ENCODE data around the gene LIF. TPM values are rescaled to one million over a fixed set of nuclear protein-coding genes. Genes with fewer than 3 reads are reported as not detected.
A peak's percentile ranks its signal among the peaks of the same experiment; 100 is the strongest.

The LIF gene
- total and polyA plus RNA-seq, 4 experiments from 2014 or later: 0.26 to 0.58 TPM; not detected in 2

DNA sequence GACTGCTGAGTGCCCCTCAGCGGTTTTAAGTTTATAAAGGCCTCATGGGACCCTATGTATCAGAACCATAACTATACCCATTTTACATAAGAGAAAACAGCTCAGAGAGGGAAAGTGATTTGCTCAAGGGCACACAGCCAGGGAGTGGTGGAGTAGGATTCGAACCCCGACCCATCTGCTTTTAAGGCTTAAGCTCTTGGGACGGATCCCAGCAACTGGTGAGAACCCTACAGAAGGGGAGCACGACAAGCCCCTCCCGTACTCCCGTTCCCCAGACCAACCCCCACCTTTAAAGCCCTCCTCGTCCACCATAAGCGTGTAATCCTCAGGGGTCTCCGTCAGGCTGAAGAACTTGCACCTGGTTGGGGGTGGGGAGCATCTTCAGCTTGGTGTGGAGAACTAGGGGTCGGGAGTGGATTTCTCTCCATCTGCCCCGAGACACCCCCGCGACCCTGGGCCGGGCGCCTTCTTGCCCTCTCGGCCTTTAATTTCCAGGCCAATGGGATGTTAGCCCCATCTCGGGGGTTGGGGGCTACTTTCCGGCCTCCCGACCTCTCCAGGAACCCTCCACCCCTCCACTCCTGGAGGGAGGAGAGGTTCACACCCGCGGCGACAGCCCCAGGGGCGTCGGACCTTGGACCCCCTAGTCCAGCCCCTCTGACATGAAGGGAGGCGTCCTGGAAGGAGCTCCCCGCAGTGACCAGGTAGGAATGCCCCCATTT, 42.0 kb upstream of the LIF start:
- peaks cover 16 to 26% of the 10 kb centered on the region in 2 donors for H3K36me3 Mint-ChIP-seq
- peaks cover 16% of the 10 kb centered on the region for H3K36me3 ChIP-seq (ENCODE audit: insufficient read depth, low read length)
- H3K27ac ChIP-seq (ENCODE audit: low read depth, low read length): peak overlapping the region; percentile 68
- peaks cover 21 to 48% (median 30%) of the 10 kb centered on the region in 4 donors for H3K4me1 Mint-ChIP-seq
- peaks cover 41% of the 10 kb centered on the region for H3K4me1 ChIP-seq (ENCODE audit: insufficient read depth, low read length)
- DNase-seq: peak in 1 of 5 donors; percentile 37
- H3K9me3 ChIP-seq (ENCODE audit: control insufficient read depth in 1 of 2, low read length in 2 of 2): no peaks in the 10 kb centered on the region
- H3K4me3 Mint-ChIP-seq: peak overlapping the region; percentile 80 to 94 (median 90)
- CTCF ChIA-PET (ENCODE audit: partially characterized antibody): interaction anchor here (0.6 to 11.1 kb wide), 38 partner anchors 7 to 871 kb away, joined by 3 to 392 read pairs (median 7); partner anchors contain the start of genes CCDC157, RNF215, SEC14L2 and SF3A1
- peak overlapping the region; percentile 47 to 66 for H3K4me3 ChIP-seq (ENCODE audit: low read length in 2 of 2)
- intact Hi-C loops (cut with micrococcal nuclease): loop anchor here (1.0 to 2.0 kb wide), 5 partner anchors 18 to 196 kb away; partner anchors contain the start of genes SF3A1 and TBC1D10A
- POLR2A ChIA-PET (ENCODE audit: partially characterized antibody): interaction anchor here (0.5 to 15.0 kb wide), 30 partner anchors 10 to 1002 kb away, joined by 3 to 333 read pairs (median 6); partner anchors contain the start of genes CCDC157, MTFP1, OSM and RNF215
- H3K27ac Mint-ChIP-seq: peak overlapping the region; percentile 80 to 95 (median 91)
- no peaks in the 10 kb centered on the region for H3K27me3 ChIP-seq (ENCODE audit: insufficient read depth, low read length)
- H3K9me3 Mint-ChIP-seq: no peaks in the 10 kb centered on the region
- H3K27me3 Mint-ChIP-seq: no peaks in the 10 kb centered on the region

DNA sequence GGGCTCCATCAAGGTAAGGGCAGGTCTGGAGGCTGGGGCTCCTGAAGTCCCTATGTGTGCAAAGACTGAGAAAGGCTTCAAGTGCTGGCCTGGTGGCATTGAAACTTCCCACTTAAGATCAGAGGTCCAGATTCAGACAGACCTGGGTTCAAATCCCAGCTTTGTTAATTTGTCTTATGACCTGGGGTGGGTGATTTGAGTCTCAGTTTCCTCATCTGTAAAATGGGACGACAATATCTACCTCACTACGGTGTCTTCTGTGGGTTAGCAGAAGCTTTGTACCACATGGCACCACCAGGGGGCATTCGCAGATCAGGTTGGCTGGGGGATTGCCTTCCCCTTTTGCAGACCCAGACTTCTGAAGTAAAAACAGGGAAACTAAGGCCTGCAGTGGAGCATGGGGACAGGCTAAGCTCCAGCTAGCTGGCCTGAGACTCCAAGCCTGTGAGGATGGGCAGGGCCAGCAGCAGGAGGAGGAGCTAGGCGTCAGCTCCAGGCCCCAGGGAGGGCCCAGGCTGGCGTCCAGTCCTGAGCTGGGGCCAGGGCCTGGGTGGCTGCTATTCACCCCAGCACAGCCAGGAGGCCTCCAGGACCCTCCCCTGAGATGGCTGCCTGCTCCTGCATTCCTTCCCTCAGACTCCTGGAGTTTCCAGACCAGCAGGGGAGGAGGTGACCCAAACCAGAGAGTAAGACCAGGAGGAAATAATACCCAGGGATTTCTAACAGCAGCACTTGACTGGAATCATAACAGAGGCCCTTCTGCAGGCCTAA, 41.3 kb upstream of the LIF start:
- Mint-ChIP-seq H3K27me3 (no peaks in the 10 kb centered on the region), H3K4me3 (peak overlapping the region; percentile 80 to 94 (median 90)), H3K4me1 (peaks cover 21 to 53% (median 34%) of the 10 kb centered on the region in 4 donors), H3K9me3 (no peaks in the 10 kb centered on the region), H3K27ac (peak overlapping the region; percentile 80 to 95 (median 91)), H3K36me3 (peaks cover 10 to 19% of the 10 kb centered on the region in 2 donors)
- POLR2A ChIA-PET (ENCODE audit: partially characterized antibody): interaction anchor here (0.5 to 15.0 kb wide), 21 partner anchors 10 to 1003 kb away, joined by 3 to 333 read pairs (median 9); partner anchors contain the start of genes CCDC157, MTFP1, OSM and RNF215
- DNase-seq: peak; percentile 86 to 89 (median 87)
- no peaks in the 10 kb centered on the region for H3K9me3 ChIP-seq (ENCODE audit: control insufficient read depth in 1 of 2, low read length in 2 of 2)
- CTCF ChIA-PET (ENCODE audit: partially characterized antibody): interaction anchor here (0.6 to 11.1 kb wide), 40 partner anchors 8 to 200 kb away, joined by 3 to 392 read pairs (median 6); partner anchors contain the start of genes CCDC157, RNF215, SEC14L2 and SF3A1
- no peaks in the 10 kb centered on the region for H3K27me3 ChIP-seq (ENCODE audit: insufficient read depth, low read length)
- H3K4me3 ChIP-seq (ENCODE audit: low read length in 2 of 2): no peak overlapping the region
- peaks cover 49% of the 10 kb centered on the region for H3K4me1 ChIP-seq (ENCODE audit: insufficient read depth, low read length)
- peak overlapping the region; percentile 68 for H3K27ac ChIP-seq (ENCODE audit: low read depth, low read length)
- H3K36me3 ChIP-seq (ENCODE audit: insufficient read depth, low read length): peaks cover 9% of the 10 kb centered on the region
- intact Hi-C loops (cut with micrococcal nuclease): loop anchor here (1.0 to 2.0 kb wide), 3 partner anchors 25 to 197 kb away; no protein-coding TSS in a partner anchor

DNA sequence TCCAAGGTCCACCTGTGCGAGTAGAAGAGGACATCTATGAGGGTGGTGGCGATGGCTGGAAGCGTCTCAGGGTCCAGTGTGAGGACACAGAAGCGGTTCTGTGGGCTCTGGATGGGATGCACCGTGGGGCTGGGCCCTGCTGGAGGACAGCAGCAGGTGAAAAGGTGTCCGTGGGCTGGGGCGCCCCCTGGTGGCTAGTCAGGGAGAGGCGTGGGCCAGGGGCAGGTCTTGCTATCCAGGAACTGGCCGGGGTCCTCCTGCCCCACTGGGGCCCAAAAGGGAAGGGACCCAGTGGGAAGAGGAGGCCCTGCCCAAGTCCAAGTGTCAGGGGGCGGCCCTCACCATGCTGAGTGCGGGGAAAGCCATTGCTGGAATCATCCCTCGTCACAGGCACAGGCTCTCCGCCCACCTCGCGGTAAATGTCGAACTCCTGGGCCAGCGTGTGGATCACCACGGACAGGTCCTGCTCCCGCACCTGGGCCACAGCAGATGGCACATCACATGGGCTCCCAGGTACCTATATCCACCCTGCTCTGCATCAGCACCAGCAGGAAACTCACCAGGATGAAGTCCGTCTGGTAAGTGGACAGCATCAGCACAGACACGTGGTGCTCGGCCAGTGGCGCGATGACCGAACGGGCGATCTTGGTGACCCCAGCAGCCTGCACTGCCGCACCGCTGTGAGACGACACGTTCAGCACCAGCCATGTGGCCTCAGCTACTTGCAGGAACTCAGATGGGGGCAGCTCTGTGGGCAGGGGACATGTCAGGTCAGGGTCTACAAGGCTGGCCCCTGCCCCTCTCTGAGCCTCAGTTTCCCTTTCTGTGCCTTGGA, 40.5 kb upstream of the LIF start:
- Mint-ChIP-seq H3K4me3 (peak overlapping the region in 2 of 8 donors; percentile 29 to 46), H3K9me3 (no peaks in the 10 kb centered on the region), H3K27ac (peak overlapping the region; percentile 22 to 94 (median 70)), H3K36me3 (peaks cover 10 to 16% of the 10 kb centered on the region in 2 donors), H3K27me3 (no peaks in the 10 kb centered on the region), H3K4me1 (peaks cover 24 to 60% (median 39%) of the 10 kb centered on the region in 4 donors)
- H3K36me3 ChIP-seq (ENCODE audit: insufficient read depth, low read length): peaks cover 2% of the 10 kb centered on the region
- no peak overlapping the region for H3K4me3 ChIP-seq (ENCODE audit: low read length in 2 of 2)
- H3K27ac ChIP-seq (ENCODE audit: low read depth, low read length): no peak overlapping the region
- DNase-seq: peak; percentile 82 to 85 (median 83)
- peaks cover 57% of the 10 kb centered on the region for H3K4me1 ChIP-seq (ENCODE audit: insufficient read depth, low read length)
- no peaks in the 10 kb centered on the region for H3K27me3 ChIP-seq (ENCODE audit: insufficient read depth, low read length)
- ChIA-PET POLR2A (ENCODE audit: partially characterized antibody) (interaction anchor here (0.7 to 15.0 kb wide), 16 partner anchors 11 to 183 kb away, joined by 3 to 333 read pairs (median 33); partner anchors contain the start of genes CCDC157, OSM, RNF215 and SF3A1), CTCF (ENCODE audit: partially characterized antibody) (interaction anchor here (0.6 to 11.1 kb wide), 33 partner anchors 8 to 201 kb away, joined by 3 to 392 read pairs (median 8); partner anchors contain the start of genes CCDC157, RNF215, SEC14L2 and SF3A1)
- intact Hi-C loops (cut with micrococcal nuclease): loop anchor here (1.0 kb wide), 2 partner anchors 24 to 179 kb away; no protein-coding TSS in a partner anchor
- H3K9me3 ChIP-seq (ENCODE audit: control insufficient read depth in 1 of 2, low read length in 2 of 2): no peaks in the 10 kb centered on the region

DNA sequence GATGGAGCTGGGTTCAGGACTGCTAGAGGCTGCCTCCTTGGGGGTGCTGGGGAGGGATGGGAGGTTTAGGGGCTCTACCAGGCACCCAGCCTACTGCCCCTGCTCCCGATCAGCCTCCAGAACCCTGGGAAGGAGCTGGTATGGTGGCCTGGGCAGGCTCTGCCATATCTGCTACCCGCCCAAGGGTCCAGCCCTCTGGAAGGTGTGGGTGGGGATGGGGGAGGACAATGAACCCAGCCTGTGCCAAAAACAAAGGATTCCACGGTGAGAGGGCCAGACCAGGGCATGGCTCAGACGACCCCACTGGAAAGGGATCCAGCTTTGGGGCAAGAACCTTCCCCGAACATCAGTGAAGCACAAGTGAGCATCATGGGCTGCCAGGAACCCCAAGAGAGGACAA, 39.8 kb upstream of the LIF start:
- peak overlapping the region in 2 of 8 donors; percentile 29 to 46 for H3K4me3 Mint-ChIP-seq
- no peaks in the 10 kb centered on the region for H3K27me3 ChIP-seq (ENCODE audit: insufficient read depth, low read length)
- no peak overlapping the region for H3K4me3 ChIP-seq (ENCODE audit: low read length in 2 of 2)
- no peak for DNase-seq
- POLR2A ChIA-PET (ENCODE audit: partially characterized antibody): interaction anchor here (0.6 to 15.0 kb wide), 7 partner anchors 19 to 178 kb away, joined by 3 to 333 read pairs (median 4); partner anchors contain the start of genes CCDC157, OSM, RNF215 and SF3A1
- H3K36me3 ChIP-seq (ENCODE audit: insufficient read depth, low read length): no peaks in the 10 kb centered on the region
- intact Hi-C loops (cut with micrococcal nuclease): no loop called here
- H3K27ac ChIP-seq (ENCODE audit: low read depth, low read length): no peak overlapping the region
- peak overlapping the region in 3 of 7 donors; percentile 22 to 91 (median 71) for H3K27ac Mint-ChIP-seq
- H3K27me3 Mint-ChIP-seq: no peaks in the 10 kb centered on the region
- CTCF ChIA-PET (ENCODE audit: partially characterized antibody): interaction anchor here (0.6 to 11.1 kb wide), 8 partner anchors 9 to 181 kb away, joined by 3 to 392 read pairs (median 4); partner anchors contain the start of gene RNF215
- peaks cover 22 to 58% (median 40%) of the 10 kb centered on the region in 4 donors for H3K4me1 Mint-ChIP-seq
- H3K9me3 ChIP-seq (ENCODE audit: control insufficient read depth in 1 of 2, low read length in 2 of 2): no peaks in the 10 kb centered on the region
- no peaks in the 10 kb centered on the region for H3K9me3 Mint-ChIP-seq
- peaks cover 10 to 11% of the 10 kb centered on the region in 2 donors for H3K36me3 Mint-ChIP-seq
- H3K4me1 ChIP-seq (ENCODE audit: insufficient read depth, low read length): peaks cover 58% of the 10 kb centered on the region

DNA sequence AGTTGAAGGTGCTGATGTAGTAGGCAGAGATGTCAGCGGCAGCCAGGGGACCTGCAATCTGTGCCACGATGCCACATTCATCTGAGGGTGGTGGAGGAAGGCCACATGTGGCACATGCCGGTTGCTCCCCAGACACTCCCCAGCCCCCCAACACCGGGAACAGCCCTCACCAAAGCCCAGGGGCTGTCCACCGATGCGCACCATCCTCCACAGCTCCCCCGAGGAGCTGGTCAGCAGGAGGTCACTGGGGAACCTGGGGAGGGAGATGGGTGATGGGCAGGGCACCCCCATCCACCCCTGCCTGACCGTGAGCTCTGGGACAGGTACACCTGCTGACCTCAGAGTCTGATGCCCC, 39.3 kb upstream of the LIF start:
- intact Hi-C loops (cut with micrococcal nuclease): no loop called here
- H3K4me1 Mint-ChIP-seq: peaks cover 22 to 57% (median 40%) of the 10 kb centered on the region in 4 donors
- no peak overlapping the region for H3K4me3 Mint-ChIP-seq
- no peak overlapping the region for H3K4me3 ChIP-seq (ENCODE audit: low read length in 2 of 2)
- H3K27me3 ChIP-seq (ENCODE audit: insufficient read depth, low read length): no peaks in the 10 kb centered on the region
- peaks cover 53% of the 10 kb centered on the region for H3K4me1 ChIP-seq (ENCODE audit: insufficient read depth, low read length)
- H3K9me3 ChIP-seq (ENCODE audit: control insufficient read depth in 1 of 2, low read length in 2 of 2): no peaks in the 10 kb centered on the region
- no peak overlapping the region for H3K27ac ChIP-seq (ENCODE audit: low read depth, low read length)
- POLR2A ChIA-PET (ENCODE audit: partially characterized antibody): interaction anchor here (0.6 to 15.0 kb wide), 7 partner anchors 20 to 178 kb away, joined by 3 to 333 read pairs (median 4); partner anchors contain the start of genes CCDC157, OSM, RNF215 and SF3A1
- CTCF ChIA-PET (ENCODE audit: partially characterized antibody): interaction anchor here (0.6 to 11.1 kb wide), 9 partner anchors 8 to 180 kb away, joined by 3 to 392 read pairs (median 4); partner anchors contain the start of gene RNF215
- H3K27me3 Mint-ChIP-seq: no peaks in the 10 kb centered on the region
- H3K9me3 Mint-ChIP-seq: no peaks in the 10 kb centered on the region
- no peak overlapping the region for H3K27ac Mint-ChIP-seq
- H3K36me3 Mint-ChIP-seq: peaks cover 9 to 10% of the 10 kb centered on the region in 2 donors
- DNase-seq: peak in 1 of 5 donors; percentile 31
- H3K36me3 ChIP-seq (ENCODE audit: insufficient read depth, low read length): no peaks in the 10 kb centered on the region

Data from CD4-positive, alpha-beta memory T cell (primary cell).